K562 (cell line): ENCODE measurements around the gene YBEY. TPM values are rescaled to one million over a fixed set of nuclear protein-coding genes. Genes with fewer than 3 reads are reported as not detected.

Source experiments
- FOXK1 ChIP-seq: sonication (generic); formaldehyde crosslinking; IDR thresholded peaks from 2 replicates; pipeline ENCODE4 v1.8.0; 2022; ENCODE audit warnings: missing genetic modification reagents, mild to moderate bottlenecking, borderline replicate concordance
- MGA ChIP-seq: fragments of 450-650 bp; IDR thresholded peaks from 2 replicates; pipeline ENCODE4 v1.6.1; 2016; ENCODE audit warnings: mild to moderate bottlenecking, moderate library complexity
- MYC ChIP-seq, 2 experiments: fragments of 250-450 bp in 1 of 2; sonication (Bioruptor Pico) in 1 of 2; IDR thresholded peaks; 2 replicates each; pipeline versions ENCODE4 v1.5.1 to v1.6.1; 2012 to 2021; ENCODE audit warnings: low read depth in 2 of 2, borderline replicate concordance in 1 of 2, improper control_type of control experiment in 1 of 2, low read length in 1 of 2, mild to moderate bottlenecking in 1 of 2, moderate library complexity in 1 of 2
- polyA plus RNA-seq, 8 experiments: library from polyadenylated mRNA; depleted of rRNA in 4 of 8; stranded (reverse) in 5 of 8; unstranded in 3 of 8; fragments of >200 nt; fragmentation: Nextera tagmentation in 2 of 8; fragmentation: Illumina TruSeq in 1 of 8; extraction: Ambion mirVana in 2 of 8; extraction: Trizol in 1 of 8; gene quantifications; 2 replicates each; pipeline versions ENCODE4 v1.2.1 to v1.2.3, GENCODE V29; 2011 to 2014; ENCODE audit warnings: inconsistent platforms in 1 of 8, missing spikeins in 1 of 8
- total RNA-seq, 7 experiments: library from RNA; depleted of rRNA in 6 of 7; stranded (reverse); fragments of >200 nt in 6 of 7; fragmentation: Illumina TruSeq in 2 of 7; extraction: Trizol in 2 of 7; gene quantifications; 2 replicates each; pipeline versions ENCODE4 v1.2.1 to v1.2.3, GENCODE V29; 2011 to 2021; ENCODE audit warnings: low replicate concordance in 1 of 7
- TF ChIP-seq, protein P1 (sequence below): fragments of 250-450 bp; sonication (Bioruptor Pico); IDR thresholded peaks from 2 replicates; pipeline ENCODE4 v1.5.1; 2021; ENCODE audit warnings: mild to moderate bottlenecking
- TF ChIP-seq, protein P2 (sequence below): fragments of 250-450 bp; sonication (Bioruptor Pico); IDR thresholded peaks from 2 replicates; pipeline ENCODE4 v1.4.0; 2020

The YBEY gene
- total and polyA plus RNA-seq, 9 of the 15 experiments (the other 6 are each of a cell fraction or from before 2014, with no cell fraction given), result 6.4 to 28.0 (median 12.4) TPM

DNA sequence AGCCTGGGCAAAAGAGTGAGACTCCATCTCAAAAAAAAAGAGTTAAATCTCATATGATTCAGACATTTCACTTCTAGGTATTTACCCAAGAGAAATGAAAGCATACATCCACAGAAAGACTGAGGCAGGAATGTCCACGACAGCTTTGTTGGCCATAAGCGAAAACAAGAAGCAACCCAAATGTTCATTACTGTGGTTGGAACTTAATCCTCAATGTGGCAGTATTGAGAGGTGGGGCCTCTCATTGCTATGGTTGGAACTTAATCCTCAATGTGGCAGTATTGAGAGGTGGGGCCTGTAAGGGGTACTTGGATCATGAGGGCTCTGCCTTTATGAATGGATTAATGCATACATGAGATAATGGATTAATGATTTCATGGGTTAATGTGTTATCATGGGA lies 22.3 kb downstream of the YBEY start (continued):
- TF ChIP-seq MGA (no peak), FOXK1 (CRISPR knock-in tag) (no peak), MYC (IDR thresholded peaks at IDR 0.05; ENCODE audit: low read depth, low read length) (no peak), MYC (CRISPR knock-in tag; IDR thresholded peaks at IDR 0.05; ENCODE audit: borderline replicate concordance, low read depth) (no peak)
- TF ChIP-seq, protein P1, sequence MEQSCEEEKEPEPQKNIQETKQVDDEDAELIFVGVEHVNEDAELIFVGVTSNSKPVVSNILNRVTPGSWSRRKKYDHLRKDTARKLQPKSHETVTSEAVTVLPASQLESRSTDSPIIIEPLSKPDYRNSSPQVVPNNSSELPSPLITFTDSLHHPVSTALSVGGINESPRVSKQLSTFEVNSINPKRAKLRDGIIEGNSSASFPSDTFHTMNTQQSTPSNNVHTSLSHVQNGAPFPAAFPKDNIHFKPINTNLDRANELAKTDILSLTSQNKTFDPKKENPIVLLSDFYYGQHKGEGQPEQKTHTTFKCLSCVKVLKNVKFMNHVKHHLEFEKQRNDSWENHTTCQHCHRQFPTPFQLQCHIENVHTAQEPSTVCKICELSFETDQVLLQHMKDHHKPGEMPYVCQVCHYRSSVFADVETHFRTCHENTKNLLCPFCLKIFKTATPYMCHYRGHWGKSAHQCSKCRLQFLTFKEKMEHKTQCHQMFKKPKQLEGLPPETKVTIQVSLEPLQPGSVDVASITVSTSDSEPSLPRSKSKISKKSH (CRISPR knock-in tag), result no peak
- TF ChIP-seq, protein P2, sequence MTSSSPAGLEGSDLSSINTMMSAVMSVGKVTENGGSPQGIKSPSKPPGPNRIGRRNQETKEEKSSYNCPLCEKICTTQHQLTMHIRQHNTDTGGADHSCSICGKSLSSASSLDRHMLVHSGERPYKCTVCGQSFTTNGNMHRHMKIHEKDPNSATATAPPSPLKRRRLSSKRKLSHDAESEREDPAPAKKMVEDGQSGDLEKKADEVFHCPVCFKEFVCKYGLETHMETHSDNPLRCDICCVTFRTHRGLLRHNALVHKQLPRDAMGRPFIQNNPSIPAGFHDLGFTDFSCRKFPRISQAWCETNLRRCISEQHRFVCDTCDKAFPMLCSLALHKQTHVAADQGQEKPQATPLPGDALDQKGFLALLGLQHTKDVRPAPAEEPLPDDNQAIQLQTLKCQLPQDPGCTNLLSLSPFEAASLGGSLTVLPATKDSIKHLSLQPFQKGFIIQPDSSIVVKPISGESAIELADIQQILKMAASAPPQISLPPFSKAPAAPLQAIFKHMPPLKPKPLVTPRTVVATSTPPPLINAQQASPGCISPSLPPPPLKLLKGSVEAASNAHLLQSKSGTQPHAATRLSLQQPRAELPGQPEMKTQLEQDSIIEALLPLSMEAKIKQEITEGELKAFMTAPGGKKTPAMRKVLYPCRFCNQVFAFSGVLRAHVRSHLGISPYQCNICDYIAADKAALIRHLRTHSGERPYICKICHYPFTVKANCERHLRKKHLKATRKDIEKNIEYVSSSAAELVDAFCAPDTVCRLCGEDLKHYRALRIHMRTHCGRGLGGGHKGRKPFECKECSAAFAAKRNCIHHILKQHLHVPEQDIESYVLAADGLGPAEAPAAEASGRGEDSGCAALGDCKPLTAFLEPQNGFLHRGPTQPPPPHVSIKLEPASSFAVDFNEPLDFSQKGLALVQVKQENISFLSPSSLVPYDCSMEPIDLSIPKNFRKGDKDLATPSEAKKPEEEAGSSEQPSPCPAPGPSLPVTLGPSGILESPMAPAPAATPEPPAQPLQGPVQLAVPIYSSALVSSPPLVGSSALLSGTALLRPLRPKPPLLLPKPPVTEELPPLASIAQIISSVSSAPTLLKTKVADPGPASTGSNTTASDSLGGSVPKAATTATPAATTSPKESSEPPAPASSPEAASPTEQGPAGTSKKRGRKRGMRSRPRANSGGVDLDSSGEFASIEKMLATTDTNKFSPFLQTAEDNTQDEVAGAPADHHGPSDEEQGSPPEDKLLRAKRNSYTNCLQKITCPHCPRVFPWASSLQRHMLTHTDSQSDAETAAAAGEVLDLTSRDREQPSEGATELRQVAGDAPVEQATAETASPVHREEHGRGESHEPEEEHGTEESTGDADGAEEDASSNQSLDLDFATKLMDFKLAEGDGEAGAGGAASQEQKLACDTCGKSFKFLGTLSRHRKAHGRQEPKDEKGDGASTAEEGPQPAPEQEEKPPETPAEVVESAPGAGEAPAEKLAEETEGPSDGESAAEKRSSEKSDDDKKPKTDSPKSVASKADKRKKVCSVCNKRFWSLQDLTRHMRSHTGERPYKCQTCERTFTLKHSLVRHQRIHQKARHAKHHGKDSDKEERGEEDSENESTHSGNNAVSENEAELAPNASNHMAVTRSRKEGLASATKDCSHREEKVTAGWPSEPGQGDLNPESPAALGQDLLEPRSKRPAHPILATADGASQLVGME, result no peak
